Immature natural killer cell (primary cell): Measurements from ENCODE around the gene RNF31. TPM values are rescaled to one million over a fixed set of nuclear protein-coding genes. Genes with fewer than 3 reads are reported as not detected.

Experiments used
- DNase-seq, 3 donors: peaks; one replicate each; pipeline ENCODE4 v3.0.0; 2022; ENCODE audit warnings: mixed read lengths in 1 of 3
- H3K27ac Mint-ChIP-seq, 6 donors: one replicate each; pipeline ENCODE4 v1.8.0; 2020; ENCODE audit warnings: mixed read lengths in 6 of 6, mild to moderate bottlenecking in 5 of 6, inconsistent platforms in 4 of 6, moderate library complexity in 3 of 6
- H3K27me3 Mint-ChIP-seq, 3 donors: one replicate each; pipeline ENCODE4 v1.8.0; 2020 to 2021; ENCODE audit warnings: low read depth in 3 of 3, mild to moderate bottlenecking in 3 of 3, mixed read lengths in 3 of 3, moderate library complexity in 3 of 3, inconsistent platforms in 1 of 3
- H3K36me3 Mint-ChIP-seq, 3 donors: one replicate each; pipeline ENCODE4 v1.8.0; 2020; ENCODE audit warnings: mixed read lengths in 3 of 3, inconsistent platforms in 2 of 3, mild to moderate bottlenecking in 2 of 3
- H3K4me1 Mint-ChIP-seq, 2 donors: one replicate each; pipeline ENCODE4 v1.8.0; 2020; ENCODE audit warnings: inconsistent platforms in 2 of 2, mild to moderate bottlenecking in 2 of 2, mixed read lengths in 2 of 2, moderate library complexity in 1 of 2
- H3K4me3 Mint-ChIP-seq, 5 donors: one replicate each; pipeline ENCODE4 v1.8.0; 2020; ENCODE audit warnings: mild to moderate bottlenecking in 5 of 5, mixed read lengths in 5 of 5, inconsistent platforms in 3 of 5, moderate library complexity in 3 of 5
- H3K9me3 Mint-ChIP-seq, 6 donors: one replicate each; pipeline ENCODE4 v1.8.0; 2020; ENCODE audit warnings: mild to moderate bottlenecking in 6 of 6, mixed read lengths in 6 of 6, inconsistent platforms in 4 of 6, moderate library complexity in 3 of 6
- polyA plus RNA-seq, 3 donors: library from polyadenylated mRNA; unstranded; fragments of 300-500 nt; fragmentation: Illumina TruSeq; gene quantifications; one replicate each; pipeline ENCODE4 v1.2.3, GENCODE V29; 2021

RNF31 gene
- polyA plus RNA-seq, 3 donors from 2014 or later, result 41.5 to 62.9 (median 59.5) TPM

DNA sequence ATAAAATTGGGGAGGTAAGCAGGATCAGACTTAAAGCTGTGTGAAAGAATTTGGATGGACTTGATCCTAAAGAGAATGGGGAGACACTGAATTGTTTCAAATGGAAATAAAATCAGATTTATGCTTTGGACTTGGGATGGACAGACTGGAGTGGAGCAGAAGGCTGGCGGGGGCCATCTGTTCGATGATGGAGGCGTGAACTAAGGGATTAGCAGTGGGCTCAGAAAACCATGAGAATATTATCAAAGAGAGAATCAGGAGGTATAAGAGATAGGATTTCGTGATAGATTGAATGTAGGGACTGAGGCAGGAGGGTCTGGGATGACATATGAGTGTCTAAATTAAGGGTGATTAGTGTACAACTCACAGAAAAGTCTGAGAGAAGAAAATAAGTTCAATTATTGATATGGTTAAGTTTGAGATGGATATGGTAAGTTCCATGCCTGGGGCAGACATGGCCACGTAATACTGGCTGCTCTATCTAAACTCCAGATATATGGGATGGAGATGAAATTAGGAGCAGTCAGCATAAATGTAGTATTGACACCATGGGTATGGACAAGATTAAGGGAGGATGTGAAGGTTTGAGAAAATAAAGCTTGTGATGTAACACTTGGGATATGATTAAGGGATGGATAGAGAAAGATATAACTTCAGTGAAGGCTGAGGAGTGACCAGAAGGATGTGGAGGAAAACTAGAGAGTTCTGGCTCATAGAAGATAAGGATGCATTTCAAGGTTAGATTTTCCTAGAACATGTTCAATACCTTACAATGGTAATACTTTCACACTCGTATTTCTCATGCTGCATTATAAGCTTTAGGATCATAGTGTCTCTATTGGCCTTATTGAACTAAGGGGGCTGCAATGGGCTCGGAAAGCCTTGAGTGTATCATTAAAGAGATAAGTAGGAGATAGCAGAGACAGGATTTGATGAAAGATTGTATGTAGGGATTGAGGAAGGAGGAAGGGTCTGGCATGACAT is 57.2 kb downstream of the RNF31 start:
- DNase-seq, result no peak
- peaks cover 25 to 38% of the 10 kb centered on the region in 2 donors for H3K4me1 Mint-ChIP-seq
- no peaks in the 10 kb centered on the region for H3K9me3 Mint-ChIP-seq
- H3K27me3 Mint-ChIP-seq, result peaks cover 0 to 5% (median 3%) of the 10 kb centered on the region in 3 donors
- H3K27ac Mint-ChIP-seq, result peak overlapping the region in 5 of 6 donors; percentile 9 to 82 (median 15)
- H3K4me3 Mint-ChIP-seq, result no peak overlapping the region
- H3K36me3 Mint-ChIP-seq, result peaks cover 26 to 52% (median 37%) of the 10 kb centered on the region in 3 donors

DNA sequence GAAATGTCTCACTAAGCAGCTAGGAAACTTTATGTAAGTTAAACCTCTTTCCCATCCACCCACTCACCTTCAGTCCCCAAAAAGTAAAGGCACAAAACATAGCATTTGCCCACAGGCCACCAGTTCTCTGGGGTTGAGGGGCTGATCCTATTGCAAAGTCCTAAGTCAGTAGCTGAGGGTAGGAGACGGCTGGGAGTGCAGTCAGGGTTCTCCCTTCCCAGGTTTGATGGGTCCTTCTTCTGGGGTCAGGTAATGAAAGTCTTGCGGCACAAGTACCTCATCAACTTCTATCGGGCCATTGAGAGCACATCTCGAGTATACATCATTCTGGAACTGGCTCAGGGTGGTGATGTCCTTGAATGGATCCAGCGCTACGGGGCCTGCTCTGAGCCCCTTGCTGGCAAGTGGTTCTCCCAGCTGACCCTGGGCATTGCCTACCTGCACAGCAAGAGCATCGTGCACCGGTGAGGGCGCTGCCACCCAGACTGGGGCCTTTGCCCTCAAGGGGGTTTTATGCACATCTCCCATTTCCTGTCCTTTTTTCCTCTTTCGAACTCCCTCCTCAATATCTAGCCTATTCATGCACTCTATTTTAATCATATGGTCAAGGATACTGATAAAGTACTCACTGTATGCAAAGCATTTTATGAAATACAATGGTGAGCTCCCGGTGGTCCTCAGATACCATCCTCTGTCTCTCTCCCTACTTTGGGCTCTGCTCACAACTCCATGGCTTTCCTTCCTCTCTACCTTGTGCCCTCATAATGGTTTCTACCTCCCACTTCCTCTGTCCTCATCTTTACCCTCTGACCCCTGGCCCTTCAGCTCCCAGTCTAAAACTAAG is 59.2 kb downstream of the RNF31 start:
- H3K36me3 Mint-ChIP-seq, result peaks cover 30 to 61% (median 41%) of the 10 kb centered on the region in 3 donors
- no peaks in the 10 kb centered on the region for H3K9me3 Mint-ChIP-seq
- peaks cover 29 to 51% of the 10 kb centered on the region in 2 donors for H3K4me1 Mint-ChIP-seq
- no peak for DNase-seq
- H3K27me3 Mint-ChIP-seq, result peaks cover under 1 to 7% (median 3%) of the 10 kb centered on the region in 3 donors
- no peak overlapping the region for H3K4me3 Mint-ChIP-seq
- peak overlapping the region; percentile 86 to 98 (median 92) for H3K27ac Mint-ChIP-seq

DNA sequence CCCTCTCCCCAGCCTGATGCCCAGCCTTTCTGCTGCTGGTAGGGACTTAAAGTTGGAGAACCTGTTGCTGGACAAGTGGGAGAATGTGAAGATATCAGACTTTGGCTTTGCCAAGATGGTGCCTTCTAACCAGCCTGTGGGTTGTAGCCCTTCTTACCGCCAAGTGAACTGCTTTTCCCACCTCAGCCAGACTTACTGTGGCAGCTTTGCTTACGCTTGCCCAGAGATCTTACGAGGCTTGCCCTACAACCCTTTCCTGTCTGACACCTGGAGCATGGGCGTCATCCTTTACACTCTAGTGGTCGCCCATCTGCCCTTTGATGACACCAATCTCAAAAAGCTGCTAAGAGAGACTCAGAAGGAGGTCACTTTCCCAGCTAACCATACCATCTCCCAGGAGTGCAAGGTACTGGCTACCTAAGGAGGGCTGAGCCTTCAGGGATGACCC is 59.8 kb downstream of the RNF31 start:
- H3K4me1 Mint-ChIP-seq, result peaks cover 36 to 57% of the 10 kb centered on the region in 2 donors
- H3K9me3 Mint-ChIP-seq, result no peaks in the 10 kb centered on the region
- peaks cover 1 to 5% (median 3%) of the 10 kb centered on the region in 3 donors for H3K27me3 Mint-ChIP-seq
- peak; percentile 38 to 58 (median 55) for DNase-seq
- peak overlapping the region; percentile 86 to 98 (median 92) for H3K27ac Mint-ChIP-seq
- no peak overlapping the region for H3K4me3 Mint-ChIP-seq
- peaks cover 29 to 59% (median 37%) of the 10 kb centered on the region in 3 donors for H3K36me3 Mint-ChIP-seq

DNA sequence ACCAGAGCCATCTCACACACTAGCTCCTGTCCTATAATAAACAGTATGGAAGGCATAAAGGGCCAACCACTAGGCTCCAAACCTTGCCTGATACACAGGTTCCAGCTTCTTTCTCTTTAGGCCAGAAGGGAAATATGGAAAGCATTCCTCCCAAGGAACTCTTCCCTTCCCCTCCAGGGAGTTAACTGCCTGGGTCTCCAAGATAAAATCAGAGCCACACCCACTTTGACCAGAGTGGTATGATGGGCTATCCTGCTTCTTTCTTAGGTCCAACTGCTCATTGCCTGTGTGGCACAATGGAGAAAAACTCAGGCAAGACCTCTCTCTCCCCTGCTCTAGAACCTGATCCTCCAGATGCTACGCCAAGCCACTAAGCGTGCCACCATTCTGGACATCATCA is 60.3 kb downstream of the RNF31 start:
- H3K9me3 Mint-ChIP-seq, result no peaks in the 10 kb centered on the region
- no peak overlapping the region for H3K4me3 Mint-ChIP-seq
- H3K36me3 Mint-ChIP-seq, result peaks cover 27 to 54% (median 33%) of the 10 kb centered on the region in 3 donors
- peaks cover 1 to 8% (median 3%) of the 10 kb centered on the region in 3 donors for H3K27me3 Mint-ChIP-seq
- H3K27ac Mint-ChIP-seq, result peak overlapping the region; percentile 86 to 98 (median 92)
- H3K4me1 Mint-ChIP-seq, result peaks cover 39 to 58% of the 10 kb centered on the region in 2 donors
- no peak for DNase-seq

Other genes with a start within 250 kb of the RNF31 start
- 10 to 100 TPM; 26.2 to 33.8 (median 31.0) TPM for gene DHRS4, start 193.7 kb upstream of the RNF31 start, polyA plus RNA-seq
- gene DHRS4L2, start 158.6 kb upstream of the RNF31 start, polyA plus RNA-seq, result 10 to 100 TPM; 14.7 to 22.1 (median 15.8) TPM
- under 1 TPM; 0.09 to 0.82 (median 0.32) TPM for gene CARMIL3, start 95.5 kb upstream of the RNF31 start, polyA plus RNA-seq
- not detected for gene CPNE6, start 75.9 kb upstream of the RNF31 start, polyA plus RNA-seq
- gene PCK2, start 53.2 kb upstream of the RNF31 start, polyA plus RNA-seq, result 10 to 100 TPM in 2 of 3 donors, 1 to 10 TPM in 1; 8.2 to 13.3 (median 12.0) TPM
- 100 to 1,000 TPM in 1 of 3 donors, 10 to 100 TPM in 2; 91.1 to 129 (median 98.2) TPM for gene DCAF11, start 32.7 kb upstream of the RNF31 start, polyA plus RNA-seq
- gene NRL, start 32.5 kb upstream of the RNF31 start, polyA plus RNA-seq, result 1 to 10 TPM; 2.8 to 4.1 (median 3.0) TPM
- gene FITM1, start 16.8 kb upstream of the RNF31 start, polyA plus RNA-seq, result under 1 TPM; 0.28 to 0.90 (median 0.85) TPM
- gene PSME1, start 11.3 kb upstream of the RNF31 start, polyA plus RNA-seq, result 1,000 to 10,000 TPM; 1,115 to 1,243 (median 1,240) TPM
- 10 to 100 TPM; 14.2 to 19.0 (median 17.6) TPM for gene EMC9, start 5.9 kb upstream of the RNF31 start, polyA plus RNA-seq
- gene PSME2, start 888 bp upstream of the RNF31 start, polyA plus RNA-seq, result 1,000 to 10,000 TPM in 1 of 3 donors, 100 to 1,000 TPM in 2; 650 to 1,160 (median 776) TPM
- gene IRF9, start 13.8 kb downstream of the RNF31 start, polyA plus RNA-seq, result 100 to 1,000 TPM in 2 of 3 donors, 10 to 100 TPM in 1; 48.8 to 123 (median 102) TPM
- gene REC8, start 24.6 kb downstream of the RNF31 start, polyA plus RNA-seq, result 10 to 100 TPM in 1 of 3 donors, 1 to 10 TPM in 2; 1.7 to 15.2 (median 3.8) TPM
- 10 to 100 TPM; 10.1 to 21.0 (median 11.3) TPM for gene IPO4, start 41.3 kb downstream of the RNF31 start, polyA plus RNA-seq
- gene TM9SF1, start 47.9 kb downstream of the RNF31 start, polyA plus RNA-seq, result 10 to 100 TPM; 31.0 to 60.5 (median 42.4) TPM
- gene TSSK4, start 58.2 kb downstream of the RNF31 start, polyA plus RNA-seq, result 1 to 10 TPM in 2 of 3 donors, under 1 TPM in 1; 0.38 to 3.0 (median 3.0) TPM
- 100 to 1,000 TPM; 162 to 203 (median 168) TPM for gene CHMP4A, start 66.0 kb downstream of the RNF31 start, polyA plus RNA-seq
- 10 to 100 TPM; 29.2 to 45.5 (median 29.5) TPM for gene MDP1, start 68.6 kb downstream of the RNF31 start, polyA plus RNA-seq
- gene NEDD8, start 84.9 kb downstream of the RNF31 start, polyA plus RNA-seq, result 100 to 1,000 TPM; 347 to 503 (median 373) TPM
- 100 to 1,000 TPM in 1 of 3 donors, 10 to 100 TPM in 2; 89.3 to 134 (median 96.0) TPM for gene GMPR2, start 85.4 kb downstream of the RNF31 start, polyA plus RNA-seq
- 100 to 1,000 TPM; 248 to 289 (median 249) TPM for gene TINF2, start 95.1 kb downstream of the RNF31 start, polyA plus RNA-seq
- gene TGM1, start 115.7 kb downstream of the RNF31 start, polyA plus RNA-seq, result under 1 TPM in 1 of 3 donors, not detected in 2; 0.41 TPM
- 10 to 100 TPM; 23.3 to 52.0 (median 38.6) TPM for gene RABGGTA, start 124.1 kb downstream of the RNF31 start, polyA plus RNA-seq
- 10 to 100 TPM; 31.4 to 35.9 (median 31.7) TPM for gene DHRS1, start 152.3 kb downstream of the RNF31 start, polyA plus RNA-seq
- 1 to 10 TPM in 2 of 3 donors, not detected in 1; 1.4 to 2.4 TPM for gene NOP9, start 152.4 kb downstream of the RNF31 start, polyA plus RNA-seq
- 10 to 100 TPM; 31.6 to 81.9 (median 52.1) TPM for gene CIDEB, start 160.5 kb downstream of the RNF31 start, polyA plus RNA-seq
- gene LTB4R2, start 162.6 kb downstream of the RNF31 start, polyA plus RNA-seq, result 1 to 10 TPM; 2.1 to 4.9 (median 3.9) TPM
- gene LTB4R, start 164.0 kb downstream of the RNF31 start, polyA plus RNA-seq, result 10 to 100 TPM; 12.4 to 13.7 (median 12.7) TPM
- gene ADCY4, start 187.6 kb downstream of the RNF31 start, polyA plus RNA-seq, result under 1 TPM in 2 of 3 donors, not detected in 1; 0.31 to 0.52 TPM
- 10 to 100 TPM; 13.5 to 21.4 (median 16.0) TPM for gene RIPK3, start 192.5 kb downstream of the RNF31 start, polyA plus RNA-seq
- not detected for gene NFATC4, start 220.7 kb downstream of the RNF31 start, polyA plus RNA-seq